H1 (cell line): ENCODE results near the gene LDLRAD4. TPM values are rescaled to one million over a fixed set of nuclear protein-coding genes. Genes with fewer than 3 reads are reported as not detected.

Experiments used
- polyA plus RNA-seq, 7 experiments: library from polyadenylated mRNA; depleted of rRNA in 3 of 7; stranded (reverse) in 5 of 7; unstranded in 2 of 7; fragments of >200 nt in 5 of 7; fragments of 200-250 nt in 2 of 7; gene quantifications; 1 replicate in 5 of 7; 2 replicates in 1 of 7; 4 replicates in 1 of 7; pipeline versions ENCODE4 v1.2.1 to v1.2.3, GENCODE V29; 2011 to 2013; ENCODE audit warnings: missing spikeins in 2 of 7, mixed read lengths in 2 of 7
- total RNA-seq: library from RNA; stranded (reverse); fragmentation: NEBNext Ultra II Directional; extraction: Animal tissue kit (Norgen Biotek cat#: 25700); gene quantifications from 2 replicates; pipeline ENCODE4 v1.2.1, GENCODE V29; 2021
- TF ChIP-seq, protein P1 (sequence below): IDR thresholded peaks from 2 replicates; pipeline ENCODE4 v1.6.1; 2012; ENCODE audit warnings: low read length, inconsistent platforms

Gene LDLRAD4
- total and polyA plus RNA-seq, 2 of the 8 experiments (the other 6 are each of a cell fraction or from before 2014, with no cell fraction given): 0.77 to 1.4 TPM

DNA sequence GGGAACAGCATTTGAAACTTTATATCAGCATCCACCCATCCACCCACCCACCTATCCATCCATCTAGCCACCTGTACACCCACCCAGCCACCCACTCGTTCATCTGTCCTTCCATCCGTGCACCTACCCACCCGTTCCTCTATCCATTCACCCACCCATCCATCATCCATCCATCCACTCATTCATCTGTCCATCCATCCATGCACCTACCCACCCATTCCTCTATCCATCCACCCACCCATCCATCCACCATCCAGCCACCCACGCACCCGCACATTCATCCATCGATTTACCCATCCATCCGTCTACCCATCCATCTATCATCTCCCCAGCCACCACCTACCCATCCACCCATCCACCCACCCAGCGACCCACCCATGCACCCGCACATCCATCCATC lies 24.8 kb downstream of the LDLRAD4 start (continued):
- TF ChIP-seq, protein P1, sequence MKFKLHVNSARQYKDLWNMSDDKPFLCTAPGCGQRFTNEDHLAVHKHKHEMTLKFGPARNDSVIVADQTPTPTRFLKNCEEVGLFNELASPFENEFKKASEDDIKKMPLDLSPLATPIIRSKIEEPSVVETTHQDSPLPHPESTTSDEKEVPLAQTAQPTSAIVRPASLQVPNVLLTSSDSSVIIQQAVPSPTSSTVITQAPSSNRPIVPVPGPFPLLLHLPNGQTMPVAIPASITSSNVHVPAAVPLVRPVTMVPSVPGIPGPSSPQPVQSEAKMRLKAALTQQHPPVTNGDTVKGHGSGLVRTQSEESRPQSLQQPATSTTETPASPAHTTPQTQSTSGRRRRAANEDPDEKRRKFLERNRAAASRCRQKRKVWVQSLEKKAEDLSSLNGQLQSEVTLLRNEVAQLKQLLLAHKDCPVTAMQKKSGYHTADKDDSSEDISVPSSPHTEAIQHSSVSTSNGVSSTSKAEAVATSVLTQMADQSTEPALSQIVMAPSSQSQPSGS: no peak
